Endometrium (tissue), 2 donors: Measurements from ENCODE around the gene HOXA2.

ENCODE experiments used
- FAIRE-seq: peaks from 2 replicates; lab custom pipeline; 2012; peaks lifted over from hg19 to GRCh38; lab: Jason Lieb, UNC
- donor health status: control.
- donor health status: control.

HOXA2 gene

GRCh38 chr7:27102581-27103442, at the start of gene HOXA2:
HOXA2 (minus strand) TSS chr7:27102683; CDS start chr7:27102500, 183 bp downstream.
- no peak for FAIRE-seq

DNA sequence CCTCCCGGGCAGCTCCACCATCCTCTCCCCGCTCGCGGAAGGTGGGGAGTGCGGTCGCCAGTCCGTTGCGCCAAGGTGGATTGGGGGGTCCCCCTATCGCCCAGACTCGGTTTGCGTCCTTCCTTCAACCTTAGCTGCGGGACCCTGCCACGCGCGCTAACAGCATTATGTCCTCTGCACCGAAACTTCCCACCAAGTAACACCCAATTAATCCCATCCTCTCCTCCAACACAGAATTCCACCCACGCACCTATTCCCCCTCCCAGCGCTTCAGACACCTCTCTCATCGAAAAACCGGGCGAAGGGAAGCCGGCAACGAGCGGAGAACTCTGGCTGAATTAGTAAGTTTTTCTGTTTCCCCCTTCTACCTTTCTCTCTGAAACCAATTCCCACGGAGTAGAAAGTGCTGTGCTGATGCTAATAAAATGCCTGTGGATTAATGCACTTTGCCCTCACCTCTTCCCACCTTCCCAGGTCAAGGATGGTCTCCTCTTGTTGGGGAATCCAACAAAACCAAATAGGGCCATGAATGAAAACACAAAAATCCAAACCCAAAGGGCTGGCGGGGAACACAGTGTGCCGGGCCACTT, 49.0 kb upstream of the HOXA2 start:
- no peak for FAIRE-seq

- no peak for FAIRE-seq
These were observed 48.3 kb upstream of the HOXA2 start for GRCh38 chr7:27150568-27151340.

GRCh38 chr7:27149842-27150567, 47.5 kb upstream of the HOXA2 start:
- FAIRE-seq: no peak

- no peak for FAIRE-seq
These were observed 46.5 kb upstream of the HOXA2 start for GRCh38 chr7:27148756-27149641.

DNA sequence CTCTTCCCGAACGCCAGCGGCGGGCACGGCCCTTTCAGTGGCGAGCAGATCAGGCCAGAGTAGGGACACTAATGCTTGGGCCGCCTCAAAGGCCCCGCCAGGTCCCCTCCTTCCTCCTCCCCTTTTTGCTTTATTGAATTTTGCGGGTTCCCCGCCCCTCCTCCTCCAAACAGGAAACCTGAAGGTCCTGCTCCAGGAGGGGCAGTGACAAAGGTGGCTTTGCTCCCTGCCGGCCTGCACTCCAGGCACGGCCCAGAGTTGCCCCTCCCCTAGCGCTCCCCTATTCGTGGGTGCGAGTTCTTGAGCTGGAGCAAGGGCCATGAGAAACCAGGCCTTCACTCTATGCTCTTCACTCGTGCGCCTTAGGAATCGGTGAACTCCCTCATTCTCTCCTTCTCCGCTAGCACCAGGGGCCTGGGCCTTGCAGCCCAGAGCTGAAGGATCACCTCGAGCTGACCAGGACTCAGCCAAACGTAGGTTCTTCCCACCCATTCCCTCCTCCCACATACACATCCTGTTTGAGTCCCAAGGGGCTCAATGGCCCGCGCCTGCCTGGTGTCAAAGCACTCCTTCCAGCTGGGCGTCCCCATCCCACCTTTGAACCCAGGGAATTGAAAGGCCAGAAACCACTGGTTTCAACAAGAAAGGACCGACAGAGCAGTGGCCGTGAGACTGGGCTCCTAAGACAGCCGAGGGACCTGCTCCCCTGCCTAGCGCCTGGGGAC, 45.7 kb upstream of the HOXA2 start:
- FAIRE-seq: no peak

DNA sequence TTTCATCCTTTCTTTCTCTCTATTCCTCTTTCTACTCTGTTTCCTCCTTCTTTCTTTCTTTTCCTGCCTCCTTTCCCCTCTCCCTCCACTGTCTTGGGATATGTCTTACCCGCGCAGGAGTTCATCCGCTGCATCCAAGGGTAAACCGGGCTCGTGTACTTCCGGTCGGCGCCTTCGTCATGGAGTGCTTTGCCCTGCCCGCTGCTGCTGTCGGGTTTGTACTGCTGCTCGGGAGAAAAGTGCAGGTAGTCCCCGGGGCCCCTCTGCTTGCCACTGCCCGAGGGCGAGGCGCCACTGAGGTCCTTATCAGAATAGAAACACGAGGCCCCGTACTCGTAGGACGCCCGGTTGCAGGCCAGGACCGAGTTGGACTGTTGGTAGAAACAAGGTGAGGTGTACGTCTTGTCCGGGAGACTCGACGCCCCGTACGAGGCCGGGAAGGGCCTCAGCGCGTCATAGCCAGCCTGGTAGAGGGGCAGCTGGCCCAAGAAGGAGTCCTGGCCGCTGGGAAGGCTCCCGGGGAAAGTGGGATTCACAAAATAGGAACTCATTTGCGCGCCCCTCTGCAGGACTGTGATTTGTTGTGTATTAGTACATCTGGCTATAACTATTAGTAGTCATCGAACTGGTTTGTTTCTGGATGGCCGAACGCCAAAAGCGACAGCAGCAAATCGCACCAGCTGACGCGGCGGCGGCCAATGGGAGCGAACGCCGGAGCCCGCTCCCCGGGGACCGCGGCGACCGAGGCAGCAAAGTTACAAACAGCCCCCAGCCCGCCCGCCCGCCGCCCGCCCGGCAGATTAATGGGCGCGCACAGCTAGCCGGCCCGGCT, 44.9 kb upstream of the HOXA2 start, which contains the start of gene HOXA6:
HOXA6 (minus strand) TSS at position 576 of the 832 bp plus-strand sequence; CDS start at position 551, 25 bp downstream.
- no peak for FAIRE-seq

GRCh38 chr7:27146491-27147198, 44.2 kb upstream of the HOXA2 start:
- no peak for FAIRE-seq

- FAIRE-seq: no peak
These were observed 43.5 kb upstream of the HOXA2 start for GRCh38 chr7:27145914-27146412.

DNA sequence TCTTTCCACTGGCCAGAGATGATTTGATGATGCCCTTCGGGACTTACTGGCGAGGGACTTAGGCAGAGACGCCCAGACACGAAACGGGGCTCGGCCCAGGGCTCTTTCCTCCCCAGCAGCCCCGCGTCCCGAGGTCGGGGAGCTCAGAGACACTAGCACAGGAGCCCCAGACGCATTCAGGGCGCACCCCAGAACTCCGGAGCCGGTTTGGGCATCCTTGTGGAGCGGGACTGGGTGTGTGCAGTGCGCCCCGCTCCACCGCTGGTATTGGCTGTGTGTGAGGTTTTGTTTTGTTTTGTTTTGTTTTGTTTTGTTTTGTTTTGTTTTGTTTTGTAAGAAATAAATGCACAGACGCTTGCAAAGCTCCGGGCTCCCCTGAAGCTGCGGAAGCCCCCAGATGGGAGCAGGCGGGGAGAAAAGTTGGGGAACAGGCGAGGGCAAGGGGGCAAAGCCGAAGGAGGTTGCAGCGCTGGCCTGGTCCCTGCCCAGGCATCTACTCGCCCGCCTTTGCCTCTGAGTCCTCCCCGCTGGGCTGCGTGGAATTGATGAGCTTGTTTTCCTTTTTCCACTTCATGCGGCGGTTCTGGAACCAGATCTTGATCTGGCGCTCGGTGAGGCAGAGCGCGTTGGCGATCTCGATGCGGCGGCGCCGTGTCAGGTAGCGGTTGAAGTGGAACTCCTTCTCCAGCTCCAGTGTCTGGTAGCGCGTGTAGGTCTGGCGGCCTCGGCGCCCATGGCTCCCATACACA, 42.9 kb upstream of the HOXA2 start:
- FAIRE-seq: no peak

- FAIRE-seq: no peak
These were observed 42.3 kb upstream of the HOXA2 start for GRCh38 chr7:27144781-27145164.

DNA sequence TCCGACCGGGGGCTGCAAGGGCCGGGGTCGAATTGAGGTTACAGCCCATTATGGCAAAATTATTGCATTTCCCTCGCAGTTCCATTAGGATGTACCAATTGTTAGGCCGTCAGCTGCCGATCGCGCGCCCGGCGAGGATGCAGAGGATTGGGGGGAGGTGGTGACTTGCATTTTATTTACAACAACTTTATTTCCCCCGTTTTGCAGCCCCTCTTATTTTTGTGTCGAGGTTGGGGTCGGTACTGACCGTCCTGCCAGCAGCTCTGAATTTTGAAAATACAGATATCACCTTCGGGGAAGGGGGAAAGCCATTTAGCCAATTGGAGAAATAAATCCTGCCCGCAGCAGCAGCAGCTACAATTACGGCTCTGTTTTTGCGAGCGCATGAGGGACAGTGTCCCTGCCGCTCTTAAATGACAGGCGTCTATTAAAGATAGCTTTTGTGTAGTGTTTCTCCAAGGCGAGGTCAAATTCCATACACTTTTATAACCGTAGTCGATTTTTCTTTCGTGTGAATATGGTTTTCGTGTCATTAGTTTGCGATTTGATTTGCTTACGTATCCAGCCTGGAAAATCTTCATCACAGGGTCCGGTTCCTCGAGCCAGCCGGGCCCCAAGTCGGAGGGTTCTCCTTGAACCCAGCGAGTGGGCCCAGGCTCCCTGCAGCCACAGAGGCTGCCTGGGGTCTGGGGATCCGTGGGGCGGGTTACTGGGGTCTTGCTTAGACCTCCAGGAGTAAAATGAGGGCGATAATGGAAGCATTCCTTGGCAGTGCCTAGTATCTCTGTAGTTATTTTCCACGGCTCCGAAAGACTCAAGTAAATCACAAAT, 41.7 kb upstream of the HOXA2 start:
- FAIRE-seq: no peak

DNA sequence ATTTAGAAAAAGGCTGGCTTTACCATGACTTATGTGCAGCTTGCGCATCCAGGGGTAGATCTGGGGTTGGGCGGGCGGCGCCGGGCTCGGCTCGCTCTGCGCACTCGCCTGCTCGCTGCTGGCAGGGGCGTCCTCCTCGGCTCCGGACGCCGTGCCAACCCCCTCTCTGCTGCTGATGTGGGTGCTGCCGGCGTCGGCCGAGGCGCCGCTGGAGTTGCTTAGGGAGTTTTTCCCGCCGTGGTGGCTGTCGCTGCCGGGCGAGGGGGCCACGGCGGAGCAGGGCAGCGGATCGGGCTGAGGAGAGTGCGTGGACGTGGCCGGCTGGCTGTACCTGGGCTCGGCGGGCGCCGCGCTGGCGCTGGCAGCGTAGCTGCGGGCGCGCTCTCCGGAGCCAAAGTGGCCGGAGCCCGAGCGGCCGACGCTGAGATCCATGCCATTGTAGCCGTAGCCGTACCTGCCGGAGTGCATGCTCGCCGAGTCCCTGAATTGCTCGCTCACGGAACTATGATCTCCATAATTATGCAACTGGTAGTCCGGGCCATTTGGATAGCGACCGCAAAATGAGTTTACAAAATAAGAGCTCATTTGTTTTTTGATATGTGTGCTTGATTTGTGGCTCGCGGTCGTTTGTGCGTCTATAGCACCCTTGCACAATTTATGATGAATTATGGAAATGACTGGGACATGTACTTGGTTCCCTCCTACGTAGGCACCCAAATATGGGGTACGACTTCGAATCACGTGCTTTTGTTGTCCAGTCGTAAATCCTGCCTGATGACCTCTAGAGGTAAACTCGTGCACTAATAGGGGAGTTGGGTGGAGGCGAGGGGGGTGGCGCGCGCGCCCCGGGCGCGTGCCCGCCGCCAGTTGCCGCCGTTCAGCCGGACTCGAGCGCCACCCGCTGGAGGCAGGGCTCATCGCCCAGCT, 40.8 kb upstream of the HOXA2 start, which contains the start of gene HOXA5:
HOXA5 (minus strand) TSS at position 659 of the 927 bp plus-strand sequence; CDS start at position 585, 74 bp downstream.
- FAIRE-seq: no peak

DNA sequence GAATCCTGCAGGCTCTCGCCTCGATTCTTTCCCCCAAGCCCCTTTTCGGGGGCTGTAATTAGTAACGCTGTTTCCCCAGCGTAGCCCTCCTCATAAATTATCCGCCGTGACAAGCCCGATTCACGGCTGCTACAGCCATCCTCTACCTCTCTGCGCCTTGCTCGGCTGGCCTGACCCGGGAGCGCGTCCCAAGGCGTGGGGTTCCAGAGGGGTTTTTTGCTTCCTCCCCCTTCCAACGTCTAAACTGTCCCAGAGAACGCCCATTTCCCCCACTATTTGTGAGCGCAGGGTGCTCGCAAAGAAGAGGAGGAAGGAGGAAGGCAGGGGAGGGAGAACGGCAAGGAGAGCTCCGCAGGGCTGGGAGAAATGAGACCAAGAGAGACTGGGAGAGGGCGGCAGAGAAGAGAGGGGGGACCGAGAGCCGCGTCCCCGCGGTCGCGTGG, 40.1 kb upstream of the HOXA2 start:
- FAIRE-seq: no peak

GRCh38 chr7:27141923-27142579, 39.6 kb upstream of the HOXA2 start:
- no peak for FAIRE-seq
